ENCODE data around the gene EDN2.

The EDN2 gene

GRCh38 chr1:41498804-41499203, 14.3 kb upstream of the EDN2 start:
- DNase-seq (ENCODE audit: low read depth in 2 of 2) = no peak

GRCh38 chr1:41498391-41498790, 13.9 kb upstream of the EDN2 start:
- DNase-seq (ENCODE audit: low read depth in 2 of 2) = no peak

GRCh38 chr1:41497461-41498030, 13.1 kb upstream of the EDN2 start:
- no peak for DNase-seq (ENCODE audit: low read depth in 2 of 2)

- no peak for DNase-seq (ENCODE audit: low read depth in 2 of 2)
Observed at GRCh38 chr1:41497056-41497440, 12.6 kb upstream of the EDN2 start.

- DNase-seq (ENCODE audit: low read depth in 2 of 2) = no peak
Observed at GRCh38 chr1:41496080-41497055, 11.9 kb upstream of the EDN2 start.

GRCh38 chr1:41495210-41495948, 10.9 kb upstream of the EDN2 start:
- DNase-seq (ENCODE audit: low read depth in 2 of 2) = no peak

GRCh38 chr1:41494351-41495209, 10.1 kb upstream of the EDN2 start:
- DNase-seq (ENCODE audit: low read depth in 2 of 2) = no peak

- no peak for DNase-seq (ENCODE audit: low read depth in 2 of 2)
Observed at GRCh38 chr1:41493626-41494350, 9.3 kb upstream of the EDN2 start.

GRCh38 chr1:41493117-41493536, 8.6 kb upstream of the EDN2 start:
- no peak for DNase-seq (ENCODE audit: low read depth in 2 of 2)

- DNase-seq (ENCODE audit: low read depth in 2 of 2) = peak in 1 of 2 donors; percentile 2
Observed at GRCh38 chr1:41492341-41492848, 7.9 kb upstream of the EDN2 start.

- DNase-seq (ENCODE audit: low read depth in 2 of 2) = no peak
Observed at GRCh38 chr1:41490911-41491310, 6.4 kb upstream of the EDN2 start.

GRCh38 chr1:41489561-41489960, 5.1 kb upstream of the EDN2 start:
- no peak for DNase-seq (ENCODE audit: low read depth in 2 of 2)

GRCh38 chr1:41488040-41488951, 3.8 kb upstream of the EDN2 start:
- no peak for DNase-seq (ENCODE audit: low read depth in 2 of 2)

- DNase-seq (ENCODE audit: low read depth in 2 of 2) = no peak
Observed at GRCh38 chr1:41487126-41488039, 2.9 kb upstream of the EDN2 start.

- DNase-seq (ENCODE audit: low read depth in 2 of 2) = no peak
Observed at GRCh38 chr1:41486371-41487125, 2.1 kb upstream of the EDN2 start.

GRCh38 chr1:41486053-41486370, 1.5 kb upstream of the EDN2 start:
- DNase-seq (ENCODE audit: low read depth in 2 of 2) = no peak

GRCh38 chr1:41485605-41486004, 1.1 kb upstream of the EDN2 start:
- DNase-seq (ENCODE audit: low read depth in 2 of 2) = no peak

- no peak for DNase-seq (ENCODE audit: low read depth in 2 of 2)
Observed at GRCh38 chr1:41483960-41484401, 502 bp downstream of the EDN2 start.
